ENCODE results near the gene EAF2.
"Not testable (repeated sequence)": the region's sequence is repeated elsewhere in the genome, so short reads cannot be mapped to it uniquely, and the experiment has no call there.

The EAF2 gene

DNA sequence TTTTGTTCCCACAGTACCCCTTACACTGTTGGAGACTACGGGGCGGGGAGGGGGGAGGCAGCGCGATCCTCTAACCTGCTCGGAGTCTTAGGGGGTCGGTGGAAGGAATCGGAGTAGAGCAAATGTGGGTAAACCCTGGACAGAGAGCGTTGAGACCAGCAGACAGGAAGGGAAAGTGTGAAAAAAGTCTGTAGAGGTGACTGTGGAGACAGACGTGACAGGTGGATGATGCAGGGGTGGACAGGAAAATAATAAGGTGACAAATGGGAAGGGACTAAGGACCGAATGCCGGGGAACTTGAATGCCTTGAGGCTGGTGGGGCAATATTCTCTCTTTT, 424 bp downstream of the EAF2 start:
- Mint-ChIP-seq H3K36me3 (ENCODE audit: low read depth) (peaks cover 51% of the 10 kb centered on the region), H3K4me1 (ENCODE audit: low read depth) (peaks cover 55% of the 10 kb centered on the region), H3K27ac (peak overlapping the region; percentile 95), H3K27me3 (no peaks in the 10 kb centered on the region), H3K9me3 (no peaks in the 10 kb centered on the region), H3K4me3 (peak overlapping the region; percentile 99)
- DNase-seq = no peak

DNA sequence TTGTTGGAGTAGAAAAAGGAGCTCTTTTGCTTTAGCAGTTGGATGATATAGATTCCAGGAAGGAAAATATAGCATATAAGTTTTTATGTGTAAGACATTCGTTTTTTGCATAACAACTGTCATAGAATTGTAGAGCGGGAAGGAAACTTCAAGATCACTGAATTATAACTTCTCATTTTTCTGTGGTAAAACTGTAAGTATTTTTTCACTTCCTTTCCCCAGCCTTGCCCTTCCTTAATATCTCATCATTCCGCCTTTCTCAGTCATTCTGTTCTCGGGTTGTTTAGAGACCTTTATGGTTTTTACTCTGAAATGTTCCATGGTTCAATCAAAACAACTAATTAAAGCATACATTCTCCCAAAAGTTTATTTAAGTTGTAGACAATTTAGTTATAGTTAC, 1.1 kb downstream of the EAF2 start:
- peaks cover 45% of the 10 kb centered on the region for H3K36me3 Mint-ChIP-seq (ENCODE audit: low read depth)
- peak overlapping the region; percentile 95 for H3K27ac Mint-ChIP-seq
- peaks cover 49% of the 10 kb centered on the region for H3K4me1 Mint-ChIP-seq (ENCODE audit: low read depth)
- DNase-seq = no peak
- H3K9me3 Mint-ChIP-seq = no peaks in the 10 kb centered on the region
- peak overlapping the region; percentile 99 for H3K4me3 Mint-ChIP-seq
- no peaks in the 10 kb centered on the region for H3K27me3 Mint-ChIP-seq

DNA sequence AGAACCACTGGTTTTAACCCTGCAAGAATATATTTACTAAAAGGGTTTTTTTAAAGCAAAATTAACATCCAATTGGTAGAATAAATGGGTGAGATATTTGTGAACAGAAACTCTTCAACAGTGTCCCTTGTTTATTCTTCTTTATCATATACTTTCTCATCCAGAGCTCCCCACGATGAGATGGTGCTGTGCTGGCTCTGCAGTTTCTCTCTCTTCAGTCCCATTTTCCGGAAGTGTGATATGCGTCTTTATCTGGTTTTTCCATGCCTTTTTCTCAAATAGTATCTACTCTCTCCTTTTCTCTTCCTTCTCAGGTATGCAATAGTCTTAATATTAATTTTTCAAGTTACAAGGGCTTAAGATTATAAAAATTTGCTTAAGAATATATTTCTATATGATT, 1.5 kb downstream of the EAF2 start:
- Mint-ChIP-seq H3K36me3 (ENCODE audit: low read depth) (peaks cover 41% of the 10 kb centered on the region), H3K27me3 (no peaks in the 10 kb centered on the region), H3K9me3 (no peaks in the 10 kb centered on the region), H3K27ac (no peak overlapping the region), H3K4me3 (peak overlapping the region; percentile 99), H3K4me1 (ENCODE audit: low read depth) (peaks cover 46% of the 10 kb centered on the region)
- DNase-seq = no peak

DNA sequence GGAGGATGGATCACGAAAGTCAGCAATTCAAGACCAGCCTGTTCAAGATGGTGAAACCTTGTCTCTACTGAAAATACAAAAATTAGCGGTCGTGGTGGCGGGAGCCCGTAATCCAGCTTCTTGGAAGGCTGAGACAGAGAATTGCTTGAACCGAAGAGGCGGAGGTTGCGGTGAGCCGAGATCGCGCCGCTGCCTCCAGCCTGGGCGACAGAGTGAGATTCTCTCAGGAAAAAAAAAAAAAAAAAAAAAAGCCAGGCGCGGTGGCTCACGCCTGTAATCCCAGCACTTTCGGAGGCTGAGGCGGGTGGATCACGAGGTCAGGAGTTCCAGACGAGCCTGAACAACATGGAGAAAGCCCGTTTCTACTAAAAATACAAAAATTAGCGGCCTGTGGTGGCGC, 5.0 kb downstream of the EAF2 start:
- no peak for DNase-seq
- Mint-ChIP-seq H3K27ac (no peak overlapping the region), H3K36me3 (ENCODE audit: low read depth) (peaks cover 11% of the 10 kb centered on the region), H3K4me3 (no peak overlapping the region), H3K4me1 (ENCODE audit: low read depth) (peaks cover 22% of the 10 kb centered on the region), H3K9me3 (no peaks in the 10 kb centered on the region), H3K27me3 (no peaks in the 10 kb centered on the region)

DNA sequence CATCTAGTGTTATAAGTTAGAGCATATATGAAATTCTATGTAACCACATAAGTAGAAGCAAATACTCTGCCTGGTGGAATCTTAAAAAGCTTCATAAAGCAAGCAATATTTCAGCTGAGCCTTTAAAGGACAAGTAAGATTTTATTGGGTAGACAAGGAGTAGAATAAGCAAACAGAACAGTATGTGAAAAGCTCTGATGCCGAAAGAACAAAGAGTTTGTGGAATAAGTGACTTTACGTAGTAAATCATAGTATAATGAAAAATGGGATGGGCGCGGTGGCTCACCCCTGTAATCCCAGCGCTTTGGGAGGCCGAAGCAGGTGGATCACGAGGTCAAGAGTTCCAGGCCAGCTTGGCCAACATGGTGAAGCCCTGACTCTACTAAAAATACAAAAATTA, 9.9 kb downstream of the EAF2 start:
- Mint-ChIP-seq H3K27ac (no peak overlapping the region), H3K9me3 (no peaks in the 10 kb centered on the region), H3K4me1 (ENCODE audit: low read depth) (no peaks in the 10 kb centered on the region), H3K27me3 (no peaks in the 10 kb centered on the region), H3K36me3 (ENCODE audit: low read depth) (peaks cover 15% of the 10 kb centered on the region), H3K4me3 (no peak overlapping the region)
- no peak for DNase-seq

DNA sequence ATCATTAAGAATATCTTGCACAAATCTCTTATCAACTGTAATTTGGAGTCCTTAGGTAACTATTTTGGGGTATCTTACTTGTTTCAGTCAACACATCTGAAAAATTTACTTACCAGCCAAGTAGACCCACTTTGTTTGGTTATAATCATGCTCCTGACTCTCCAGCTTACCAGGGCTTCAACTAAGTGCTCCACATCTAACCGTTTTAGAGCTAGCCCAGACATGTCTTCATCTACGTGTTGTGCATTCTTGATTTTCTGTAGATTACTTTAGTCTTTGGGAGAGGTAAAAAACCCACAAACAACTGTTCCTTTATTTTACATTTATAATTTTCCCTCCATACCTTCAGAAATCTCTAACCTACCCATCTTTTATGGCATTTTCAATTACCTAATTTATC, 17.2 kb downstream of the EAF2 start:
- no peak overlapping the region for H3K4me3 Mint-ChIP-seq
- no peaks in the 10 kb centered on the region for H3K27me3 Mint-ChIP-seq
- H3K27ac Mint-ChIP-seq = no peak overlapping the region
- H3K9me3 Mint-ChIP-seq = no peaks in the 10 kb centered on the region
- H3K36me3 Mint-ChIP-seq (ENCODE audit: low read depth) = peaks cover 10% of the 10 kb centered on the region
- DNase-seq = no peak
- H3K4me1 Mint-ChIP-seq (ENCODE audit: low read depth) = no peaks in the 10 kb centered on the region

DNA sequence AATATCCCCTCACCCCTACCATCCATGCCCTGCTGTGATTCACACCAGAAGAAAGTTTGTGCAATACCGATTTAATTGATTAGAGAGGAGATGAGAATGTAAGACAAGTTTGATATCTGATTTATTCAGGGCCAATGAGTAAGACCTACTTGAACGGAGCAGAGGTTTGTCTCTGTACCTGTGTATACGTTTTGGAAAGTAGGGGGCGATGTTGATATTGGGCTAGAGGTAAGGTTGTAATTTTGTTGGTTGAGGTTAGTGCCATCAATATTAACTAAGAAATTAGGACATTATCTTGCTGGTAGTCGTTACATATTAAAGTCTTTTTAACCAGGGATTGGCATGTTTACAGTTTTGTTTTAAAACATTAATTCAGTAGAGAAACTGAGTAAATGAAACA, 20.5 kb downstream of the EAF2 start:
- H3K4me3 Mint-ChIP-seq = no peak overlapping the region
- no peaks in the 10 kb centered on the region for H3K4me1 Mint-ChIP-seq (ENCODE audit: low read depth)
- H3K36me3 Mint-ChIP-seq (ENCODE audit: low read depth) = peaks cover 31% of the 10 kb centered on the region
- H3K27ac Mint-ChIP-seq = no peak overlapping the region
- no peaks in the 10 kb centered on the region for H3K9me3 Mint-ChIP-seq
- no peak for DNase-seq
- no peaks in the 10 kb centered on the region for H3K27me3 Mint-ChIP-seq

DNA sequence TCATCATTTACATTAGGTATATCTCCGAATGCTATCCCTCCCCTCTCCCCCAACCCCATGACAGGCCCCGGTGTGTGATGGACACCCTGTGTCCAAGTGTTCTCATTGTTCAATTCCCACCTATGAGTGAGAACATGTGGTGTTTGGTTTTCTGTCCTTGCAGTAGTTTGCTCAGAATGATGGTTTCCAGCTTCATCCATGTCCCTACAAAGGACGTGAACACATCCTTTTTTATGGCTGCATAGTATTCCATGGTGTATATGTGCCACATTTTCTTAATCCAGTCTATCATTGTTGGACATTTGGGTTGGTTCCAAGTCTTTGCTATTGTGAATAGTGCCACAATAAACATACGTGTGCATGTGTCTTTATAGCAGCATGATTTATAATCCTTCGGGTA, 22.8 kb downstream of the EAF2 start:
- DNase-seq; H3K27ac Mint-ChIP-seq; H3K4me3 Mint-ChIP-seq; H3K9me3 Mint-ChIP-seq; H3K27me3 Mint-ChIP-seq; H3K4me1 Mint-ChIP-seq (ENCODE audit: low read depth): not testable (repeated sequence)
- peaks cover 40% of the 10 kb centered on the region for H3K36me3 Mint-ChIP-seq (ENCODE audit: low read depth)

DNA sequence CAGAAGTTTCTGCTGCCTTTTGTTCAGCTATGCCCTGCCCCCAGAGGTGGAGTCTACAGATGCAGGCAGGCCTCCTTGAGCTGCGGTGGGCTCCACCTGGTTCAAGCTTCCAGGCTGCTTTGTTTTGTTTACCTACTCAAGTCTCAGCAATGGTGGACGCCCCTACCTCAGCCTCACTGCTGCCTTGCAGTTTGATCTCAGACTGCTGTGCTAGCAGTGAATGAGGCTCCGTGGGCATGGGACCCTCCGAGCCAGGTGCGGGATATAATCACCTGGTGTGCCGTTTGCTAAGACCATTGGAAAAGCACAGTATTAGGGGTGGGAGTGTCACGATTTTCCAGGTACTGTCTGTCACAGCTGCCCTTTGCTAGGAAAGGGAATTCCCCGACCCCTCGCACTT, 28.2 kb downstream of the EAF2 start:
- H3K4me1 Mint-ChIP-seq (ENCODE audit: low read depth); H3K27me3 Mint-ChIP-seq: not testable (repeated sequence)

DNA sequence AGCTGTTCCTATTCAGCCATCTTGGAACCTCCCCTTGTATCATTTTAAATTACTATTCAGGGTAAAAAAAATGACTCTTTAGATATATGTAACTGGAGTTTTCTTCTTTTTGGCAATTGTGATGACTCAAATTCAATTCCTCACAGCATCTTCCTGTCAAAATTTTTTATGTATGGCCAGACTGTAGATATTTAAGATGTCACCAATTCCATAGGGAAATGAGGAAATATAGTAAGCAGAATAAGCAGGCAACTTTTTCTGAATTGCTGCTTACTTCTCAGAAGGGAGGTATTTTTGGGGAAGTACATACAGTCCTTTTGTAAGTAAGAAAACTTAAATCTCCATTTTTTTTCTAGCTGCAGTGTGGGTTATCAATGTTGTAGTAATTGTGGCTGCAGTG, 28.8 kb downstream of the EAF2 start:
- DNase-seq = no peak
- Mint-ChIP-seq H3K27me3 (no peaks in the 10 kb centered on the region), H3K4me3 (no peak overlapping the region), H3K9me3 (no peaks in the 10 kb centered on the region), H3K36me3 (ENCODE audit: low read depth) (peaks cover 35% of the 10 kb centered on the region), H3K4me1 (ENCODE audit: low read depth) (no peaks in the 10 kb centered on the region), H3K27ac (no peak overlapping the region)

More for the DNA sequence above, 28.2 kb downstream of the EAF2 start:
- not testable (repeated sequence) for H3K9me3 Mint-ChIP-seq, H3K4me3 Mint-ChIP-seq, DNase-seq, H3K27ac Mint-ChIP-seq
- H3K36me3 Mint-ChIP-seq (ENCODE audit: low read depth) = peaks cover 39% of the 10 kb centered on the region

DNA sequence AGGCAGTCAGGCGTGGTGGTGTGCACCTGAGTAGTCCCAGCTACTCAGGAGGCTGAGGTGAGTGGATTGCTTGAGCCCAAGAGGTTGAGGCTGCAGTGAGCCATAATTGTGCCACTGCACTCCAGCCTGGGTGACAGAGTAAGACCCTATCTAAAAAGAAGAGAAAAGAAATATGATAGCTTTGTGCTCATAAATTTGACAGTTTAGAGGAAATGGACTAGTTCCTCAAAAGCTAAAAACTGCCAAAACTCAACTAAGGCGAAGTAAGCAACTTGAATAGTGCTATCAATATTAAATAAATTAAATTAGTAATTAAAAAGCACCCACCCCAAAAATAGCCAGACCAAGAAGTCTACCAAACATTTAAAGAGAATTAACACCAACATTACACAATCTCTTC, 34.7 kb downstream of the EAF2 start:
- no peak for DNase-seq
- peaks cover 12% of the 10 kb centered on the region for H3K36me3 Mint-ChIP-seq (ENCODE audit: low read depth)
- no peaks in the 10 kb centered on the region for H3K27me3 Mint-ChIP-seq
- no peak overlapping the region for H3K27ac Mint-ChIP-seq
- H3K4me3 Mint-ChIP-seq = no peak overlapping the region
- no peaks in the 10 kb centered on the region for H3K9me3 Mint-ChIP-seq
- peaks cover 6% of the 10 kb centered on the region for H3K4me1 Mint-ChIP-seq (ENCODE audit: low read depth)

DNA sequence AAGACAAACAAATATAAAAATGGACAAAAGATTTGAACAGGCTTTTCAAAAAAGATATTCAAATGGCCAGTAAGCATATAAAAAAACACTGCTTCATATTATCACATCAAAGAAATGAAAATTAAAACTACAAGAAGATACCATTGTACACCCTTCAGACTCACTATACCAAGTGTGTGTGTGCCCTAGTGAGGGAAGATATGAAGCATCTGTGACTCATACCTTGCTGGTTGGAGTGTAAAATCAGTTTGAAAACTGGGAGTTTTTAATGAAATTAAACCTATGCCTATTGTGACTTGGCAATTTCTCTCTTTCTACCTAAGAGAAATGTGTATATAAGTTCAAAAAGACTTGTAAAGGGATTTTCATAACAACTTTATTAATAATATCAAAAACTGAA, 35.7 kb downstream of the EAF2 start:
- Mint-ChIP-seq H3K27me3 (no peaks in the 10 kb centered on the region), H3K4me3 (no peak overlapping the region), H3K27ac (no peak overlapping the region), H3K36me3 (ENCODE audit: low read depth) (peaks cover 12% of the 10 kb centered on the region), H3K4me1 (ENCODE audit: low read depth) (peaks cover 6% of the 10 kb centered on the region), H3K9me3 (no peaks in the 10 kb centered on the region)
- DNase-seq = no peak

DNA sequence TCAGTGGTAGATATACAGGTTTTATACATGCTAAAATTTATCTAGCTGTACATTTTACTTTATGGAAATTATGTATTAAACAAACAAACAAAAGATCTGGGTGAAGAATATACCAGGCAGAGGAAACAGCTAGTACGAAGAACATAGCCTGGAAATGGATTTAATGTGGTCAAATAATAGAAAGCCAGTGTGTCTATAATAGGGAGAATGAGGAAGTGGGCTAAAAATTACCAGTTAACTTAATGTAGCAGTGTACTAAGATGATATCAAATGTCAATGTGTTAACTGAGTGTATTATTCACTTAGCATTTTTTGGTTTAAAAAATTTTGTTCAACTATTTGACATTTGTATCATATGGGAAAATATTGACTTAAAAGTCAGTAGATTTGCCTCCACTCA, 36.4 kb downstream of the EAF2 start:
- H3K36me3 Mint-ChIP-seq (ENCODE audit: low read depth) = peaks cover 9% of the 10 kb centered on the region
- H3K27ac Mint-ChIP-seq = no peak overlapping the region
- H3K4me1 Mint-ChIP-seq (ENCODE audit: low read depth) = peaks cover 6% of the 10 kb centered on the region

DNA sequence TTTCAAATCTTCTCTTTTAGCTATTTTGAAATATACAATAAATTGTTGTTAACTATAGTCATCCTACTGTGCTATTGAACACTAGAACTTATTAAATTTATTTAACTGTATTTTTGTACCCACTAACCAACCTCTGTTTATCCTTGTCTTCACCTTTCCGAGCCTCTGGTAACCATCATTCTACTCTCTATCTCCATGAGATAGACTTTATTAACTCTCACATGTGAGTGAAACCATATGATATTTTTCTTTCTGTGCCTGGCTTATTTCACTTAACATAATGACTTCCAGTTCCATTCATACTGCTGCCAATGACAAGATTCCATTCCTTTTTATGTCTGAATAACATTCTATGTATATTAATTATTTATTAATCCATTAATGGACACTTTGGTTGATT, 43.4 kb downstream of the EAF2 start:
- H3K27ac Mint-ChIP-seq = no peak overlapping the region
- no peaks in the 10 kb centered on the region for H3K9me3 Mint-ChIP-seq
- no peaks in the 10 kb centered on the region for H3K4me1 Mint-ChIP-seq (ENCODE audit: low read depth)
- peaks cover 9% of the 10 kb centered on the region for H3K36me3 Mint-ChIP-seq (ENCODE audit: low read depth)
- H3K27me3 Mint-ChIP-seq = no peaks in the 10 kb centered on the region
- no peak for DNase-seq
- H3K4me3 Mint-ChIP-seq = no peak overlapping the region

More for the DNA sequence above, 36.4 kb downstream of the EAF2 start:
- no peak overlapping the region for H3K4me3 Mint-ChIP-seq
- no peaks in the 10 kb centered on the region for H3K27me3 Mint-ChIP-seq
- DNase-seq = no peak
- no peaks in the 10 kb centered on the region for H3K9me3 Mint-ChIP-seq

DNA sequence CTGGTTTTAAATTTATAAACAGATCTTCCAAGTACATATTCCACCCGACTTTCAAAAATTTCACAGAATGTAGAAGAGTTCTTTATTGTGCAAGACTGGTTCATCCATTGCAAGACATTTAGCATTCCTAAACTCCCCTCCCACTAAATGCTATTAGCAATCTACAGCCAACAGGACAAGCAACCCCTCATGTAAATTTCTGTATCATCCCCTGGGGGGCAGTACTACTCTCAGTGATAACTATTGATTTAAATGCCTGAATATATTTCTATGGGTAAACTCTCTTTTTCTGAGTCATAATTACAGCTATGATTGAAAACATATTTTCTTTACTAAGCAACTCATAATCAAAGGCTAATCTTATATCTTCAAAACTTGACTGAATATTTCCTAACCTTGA, 48.5 kb downstream of the EAF2 start:
- Mint-ChIP-seq H3K27me3 (no peaks in the 10 kb centered on the region), H3K36me3 (ENCODE audit: low read depth) (peaks cover 7% of the 10 kb centered on the region), H3K27ac (no peak overlapping the region), H3K9me3 (no peaks in the 10 kb centered on the region), H3K4me1 (ENCODE audit: low read depth) (no peaks in the 10 kb centered on the region), H3K4me3 (no peak overlapping the region)
- no peak for DNase-seq

DNA sequence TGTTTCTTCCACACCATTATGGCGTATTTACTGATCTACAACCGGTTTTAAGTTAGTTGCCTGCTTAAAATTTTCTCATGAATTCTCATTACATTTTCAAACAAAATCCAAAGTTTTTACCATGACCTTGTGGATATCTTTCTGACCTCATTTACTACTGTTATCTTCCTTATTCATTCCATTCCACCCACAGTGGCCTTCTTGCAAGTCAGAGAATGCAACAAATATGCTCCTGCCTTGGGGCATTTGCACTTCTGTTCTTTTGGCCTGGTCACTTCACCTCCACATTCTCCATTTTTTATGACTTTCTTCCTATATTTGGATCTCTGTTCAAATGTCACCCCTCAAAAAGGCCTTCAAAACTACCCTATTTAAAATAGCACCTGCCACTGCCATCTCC, 50.4 kb downstream of the EAF2 start:
- peaks cover 7% of the 10 kb centered on the region for H3K36me3 Mint-ChIP-seq (ENCODE audit: low read depth)
- H3K27me3 Mint-ChIP-seq = no peaks in the 10 kb centered on the region
- H3K27ac Mint-ChIP-seq = no peak overlapping the region
- H3K4me1 Mint-ChIP-seq (ENCODE audit: low read depth) = no peaks in the 10 kb centered on the region
- no peak for DNase-seq
- H3K9me3 Mint-ChIP-seq = no peaks in the 10 kb centered on the region
- H3K4me3 Mint-ChIP-seq = no peak overlapping the region

All from activated T-cell treated with anti-CD3 and anti-CD28 coated beads, Interleukin-2, amount 50 U/mL, for 24 hours (primary cell).